HG03108 (cell line): Measurements from ENCODE around the gene SMPD4.
"Not testable (repeated sequence)": the region's sequence is repeated elsewhere in the genome, so short reads cannot be mapped to it uniquely, and the experiment has no call there.

ENCODE experiments used
- ATAC-seq: cut with Tn5 transposase; IDR thresholded peaks from one replicate; pipeline ENCODE4 v1.9.1; 2021; ENCODE audit warnings: moderate library complexity; ENCODE audit not compliant: unreplicated experiment

Gene SMPD4

GRCh38 chr2:130142396-130143265 lies 38.8 kb downstream of the SMPD4 start:
- ATAC-seq = not testable (repeated sequence)

DNA sequence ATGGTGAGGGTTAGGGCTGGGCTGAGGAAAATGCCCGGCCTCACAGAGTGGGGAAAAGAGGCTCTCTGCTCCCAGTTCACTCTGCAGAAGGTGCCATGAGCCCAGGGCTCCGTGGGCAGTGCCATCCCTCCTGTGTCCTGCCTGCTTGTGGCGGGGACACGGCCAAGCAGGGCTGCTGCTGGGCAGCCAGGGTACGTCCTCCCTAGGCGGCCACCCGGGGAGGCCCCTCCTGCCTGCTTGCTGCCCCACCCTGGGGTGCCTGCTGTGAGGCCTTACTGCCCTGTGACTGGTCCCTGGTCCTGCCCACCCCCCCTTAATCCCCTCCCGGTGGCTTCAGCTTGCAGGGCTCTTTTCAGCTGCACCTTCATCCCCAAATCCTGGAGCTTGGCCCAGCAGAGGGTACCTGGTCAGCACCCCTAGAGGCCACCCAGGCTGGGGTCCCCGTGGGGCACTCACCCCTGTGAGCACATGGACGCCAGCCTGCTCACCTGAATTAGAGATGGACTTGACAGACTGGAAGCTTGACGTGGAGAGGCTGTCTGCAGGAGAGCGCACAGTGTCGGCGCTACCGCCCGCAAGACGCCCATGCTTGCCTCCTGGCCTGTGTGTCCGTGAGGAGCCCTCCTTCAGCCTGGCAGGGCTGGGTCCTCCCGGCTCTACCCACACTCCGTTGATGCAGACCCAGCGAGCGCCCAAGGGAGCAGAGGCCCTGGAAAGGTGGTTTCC lies 39.6 kb downstream of the SMPD4 start:
- ATAC-seq = not testable (repeated sequence)

DNA sequence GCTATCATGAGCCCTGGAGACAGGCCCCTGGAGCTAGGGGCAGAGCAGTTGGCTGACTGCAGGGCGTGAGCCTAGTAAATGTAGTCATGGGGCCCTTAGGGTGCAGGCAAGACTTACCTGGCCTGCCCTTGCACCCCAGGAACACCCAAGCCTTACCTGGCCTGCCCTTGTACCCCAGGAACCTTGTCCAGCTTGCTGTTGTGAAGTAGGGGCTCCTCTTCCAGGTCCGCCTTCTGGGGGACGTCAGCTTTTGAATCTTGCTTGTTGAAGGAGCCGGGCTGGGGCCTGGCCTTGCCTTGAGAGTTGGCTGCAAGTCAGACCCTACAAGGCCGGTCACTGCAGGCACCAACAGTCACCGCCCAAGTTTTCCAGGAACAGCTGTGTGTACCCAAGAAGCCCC lies 40.4 kb downstream of the SMPD4 start:
- ATAC-seq = not testable (repeated sequence)

GRCh38 chr2:130140516-130140915 lies 40.9 kb downstream of the SMPD4 start:
- ATAC-seq = not testable (repeated sequence)

GRCh38 chr2:130139331-130140280 lies 41.8 kb downstream of the SMPD4 start:
- ATAC-seq = not testable (repeated sequence)

DNA sequence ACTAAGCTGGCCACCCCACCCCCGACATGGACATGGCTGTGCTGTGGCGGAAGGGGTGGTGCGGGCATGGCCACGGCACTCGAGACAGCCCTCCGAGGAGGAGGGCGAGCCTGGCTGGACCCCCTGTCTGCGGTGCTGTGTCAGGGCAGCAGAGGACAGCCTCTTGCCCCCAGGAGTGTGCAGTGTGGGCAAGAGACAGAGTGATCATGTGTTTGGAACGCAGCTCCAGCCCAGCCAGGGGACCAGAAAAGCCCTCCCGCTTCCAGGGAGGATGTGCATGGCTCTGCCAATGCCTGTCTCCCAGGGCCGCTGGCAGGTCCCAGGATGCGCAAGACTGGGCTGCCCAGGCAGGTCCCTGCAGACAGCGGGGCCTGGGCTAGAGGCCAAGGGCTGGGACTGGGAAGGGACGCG lies 42.6 kb downstream of the SMPD4 start:
- ATAC-seq = not testable (repeated sequence)

- not testable (repeated sequence) for ATAC-seq
Measured at GRCh38 chr2:130138326-130138725, 43.1 kb downstream of the SMPD4 start.

GRCh38 chr2:130137118-130137517 lies 44.3 kb downstream of the SMPD4 start:
- not testable (repeated sequence) for ATAC-seq

- ATAC-seq = not testable (repeated sequence)
Measured at GRCh38 chr2:130136546-130136945, 44.9 kb downstream of the SMPD4 start.

DNA sequence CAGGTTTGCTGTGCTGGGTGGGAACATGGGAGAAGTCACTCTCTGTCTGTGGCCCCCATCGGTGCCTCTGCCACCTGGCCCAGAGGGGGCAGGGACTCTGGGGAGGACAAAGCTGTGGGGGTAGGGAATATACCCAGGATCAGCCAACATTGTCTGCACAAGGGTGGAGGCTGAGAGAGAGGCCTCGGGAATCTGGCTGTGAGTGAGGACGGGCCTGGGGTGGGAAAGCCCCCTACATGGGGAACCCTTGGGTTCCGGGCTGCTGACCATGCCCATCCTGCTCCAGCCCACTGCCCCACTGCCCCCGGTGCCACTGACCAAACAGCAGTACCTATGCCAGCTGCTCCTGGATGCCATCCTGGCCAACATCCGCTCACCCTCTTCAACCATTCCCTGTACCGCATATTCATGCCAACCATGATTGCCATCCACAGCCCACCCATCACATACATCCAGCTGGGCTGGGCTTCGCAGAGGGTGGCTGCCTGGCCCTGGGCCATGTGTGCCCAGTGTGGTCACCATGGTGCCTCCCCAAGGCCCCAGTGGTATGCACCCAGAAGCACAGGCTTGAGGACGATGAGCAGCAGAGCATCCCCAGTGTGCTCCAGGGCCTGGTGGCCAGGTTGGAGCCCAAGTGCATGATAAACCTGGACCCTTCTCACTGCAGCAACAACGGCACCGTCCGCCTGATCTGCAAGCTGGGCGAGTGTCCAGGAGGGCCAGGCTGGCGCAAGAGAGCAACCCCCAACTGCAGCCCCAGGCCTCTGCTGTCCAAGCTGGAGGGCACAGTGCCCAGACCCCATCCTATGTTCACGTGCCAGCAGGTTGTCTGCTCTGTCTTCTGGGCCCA lies 45.5 kb downstream of the SMPD4 start:
- no peak for ATAC-seq

DNA sequence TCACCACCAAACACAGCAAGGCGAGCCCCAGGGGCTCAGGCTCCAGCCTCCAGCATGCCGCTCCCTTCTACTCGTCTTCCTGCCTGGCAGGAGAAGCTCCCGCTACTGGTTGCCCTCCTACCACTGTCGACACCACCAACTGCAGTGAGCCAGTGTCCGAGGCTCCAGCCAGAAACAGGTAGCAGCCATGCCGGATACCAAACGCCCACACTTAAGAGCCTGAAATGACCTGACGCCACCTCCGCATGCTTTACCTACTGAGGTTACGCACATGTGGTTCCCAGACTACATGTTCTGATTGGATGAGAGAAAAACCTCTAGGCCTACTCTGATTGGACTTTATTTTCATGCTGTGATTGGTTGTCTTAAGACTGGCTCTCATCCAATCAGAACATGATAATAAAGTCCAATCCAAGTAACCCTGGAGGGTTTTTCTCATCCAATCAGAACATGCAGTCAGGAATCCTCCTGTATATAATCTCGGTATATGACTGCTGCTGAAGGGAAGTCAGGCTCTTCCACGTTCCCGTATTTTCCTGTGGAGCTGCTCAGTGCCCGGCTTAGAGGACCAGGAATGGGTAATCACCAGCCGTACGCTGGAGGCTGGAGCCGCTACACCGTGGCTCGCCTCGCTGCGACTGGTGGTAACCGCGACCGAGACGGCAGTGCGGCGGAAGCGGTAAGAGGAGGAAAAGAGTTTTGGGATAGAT lies 52.1 kb downstream of the SMPD4 start, which contains the start of gene POTEF:
Gene POTEF (minus strand): TSS at position 103 of the 710 bp plus-strand sequence. CDS start 8,707 bp downstream, outside the sequence.
- not testable (repeated sequence) for ATAC-seq

GRCh38 chr2:130128464-130128863 lies 52.9 kb downstream of the SMPD4 start:
- ATAC-seq = not testable (repeated sequence)

GRCh38 chr2:130127726-130128125 lies 53.7 kb downstream of the SMPD4 start:
- ATAC-seq = not testable (repeated sequence)

- not testable (repeated sequence) for ATAC-seq
Measured at GRCh38 chr2:130120924-130121323, 60.5 kb downstream of the SMPD4 start.

DNA sequence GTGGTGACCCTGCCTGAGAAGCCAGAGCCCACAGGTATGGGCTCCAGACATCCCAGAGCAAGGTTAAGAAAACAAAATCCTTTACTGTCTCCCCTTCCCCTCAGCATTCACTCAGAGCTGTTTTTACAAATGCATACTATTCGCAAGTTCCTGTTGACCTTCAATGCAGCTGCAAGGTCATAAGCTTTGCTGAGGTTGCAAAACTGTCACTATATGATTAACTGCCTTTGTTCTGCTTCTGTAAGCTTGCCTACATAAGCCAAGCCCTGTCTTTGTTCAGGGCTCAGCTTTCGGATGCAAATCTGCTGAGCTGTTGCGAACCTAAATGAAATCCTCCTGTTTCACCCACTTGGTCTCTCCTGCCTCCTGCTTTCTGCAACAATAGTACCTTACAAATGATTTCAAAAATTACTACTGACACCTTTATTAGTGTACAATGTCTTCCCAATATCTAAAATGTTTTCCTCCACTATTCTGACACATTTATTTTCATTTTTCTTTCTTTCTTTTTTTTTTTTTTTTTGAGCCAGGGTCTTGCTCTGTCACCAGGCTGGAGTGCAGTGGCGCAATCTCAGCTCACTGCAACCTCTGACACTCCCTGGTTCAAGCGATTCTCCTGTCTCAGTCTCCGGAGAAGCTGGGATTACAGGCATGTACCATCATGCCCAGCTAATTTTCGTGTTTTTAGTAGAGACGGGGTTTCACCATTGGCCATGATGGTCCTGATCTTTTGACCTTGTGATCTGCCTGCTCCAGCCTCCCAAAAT lies 78.6 kb downstream of the SMPD4 start:
- ATAC-seq = not testable (repeated sequence)
